AG04450 (cell line): ENCODE measurements around the gene FGB. TPM values are rescaled to one million over a fixed set of nuclear protein-coding genes. Genes with fewer than 3 reads are reported as not detected.

ENCODE experiments used
- CTCF ChIA-PET: fragments of 300-600, 350-600 bp; formaldehyde crosslinking; extraction: SDS; loops from one replicate; lab custom pipeline; 2022; ENCODE audit warnings: antibody characterized with exemption, inconsistent platforms; lab: Charles Lee
- POLR2A ChIA-PET: fragments of 350-600 bp; formaldehyde crosslinking; extraction: SDS; loops from one replicate; lab custom pipeline; 2021; ENCODE audit warnings: antibody characterized with exemption, inconsistent platforms; lab: Yijun Ruan, JAX
- DNase-seq: peaks from one replicate; pipeline ENCODE4 v3.0.0-alpha.2; 2011; ENCODE audit warnings: low read depth, low spot score
- H3K27ac ChIP-seq: one replicate; pipeline ENCODE4 v1.5.1; 2012; ENCODE audit warnings: low read depth, low read length, control low read depth
- H3K27me3 ChIP-seq: one replicate; pipeline ENCODE4 v1.6.0; 2012; ENCODE audit warnings: low read length; ENCODE audit not compliant: control insufficient read depth, insufficient read depth
- H3K4me3 ChIP-seq: 2 replicates; pipeline ENCODE4 v1.5.1; 2011; ENCODE audit warnings: mild to moderate bottlenecking, low read depth, low read length, control low read depth
- H3K9me3 ChIP-seq: 2 replicates; pipeline ENCODE4 v1.5.1; 2012; ENCODE audit warnings: low read length; ENCODE audit not compliant: control insufficient read depth, insufficient read depth
- CTCF ChIP-seq: IDR thresholded peaks from 2 replicates; pipeline ENCODE4 v1.5.1; 2011; ENCODE audit warnings: low read depth, low read length, control low read depth, inconsistent platforms
- polyA plus RNA-seq: library from polyadenylated mRNA; depleted of rRNA; stranded (reverse); fragments of >200 nt; gene quantifications from 2 replicates; pipeline ENCODE4 v1.2.3, GENCODE V29; 2011

The FGB gene
- polyA plus RNA-seq, 1 experiment: 0.17 TPM

- ChIA-PET POLR2A (interaction anchor here (0.8 kb wide), 1 partner anchor 60 kb away, joined by 3 read pairs; no protein-coding TSS in a partner anchor), CTCF (interaction anchor here (0.6 to 5.8 kb wide), 41 partner anchors 10 to 814 kb away, joined by 3 to 183 read pairs (median 4); partner anchors contain the start of genes FGA, FGG and PLRG1)
- DNase-seq: no peak
- Histone ChIP-seq H3K27me3 (no peaks in the 10 kb centered on the region), H3K27ac (no peak overlapping the region), H3K9me3 (no peaks in the 10 kb centered on the region), H3K4me3 (no peak overlapping the region)
- no peak for TF ChIP-seq CTCF
These were observed 3.7 kb upstream of the FGB start for GRCh38 chr4:154559141-154559493.

GRCh38 chr4:154559494-154560418, 3.1 kb upstream of the FGB start:
- TF ChIP-seq CTCF: peak; percentile 64
- Histone ChIP-seq H3K4me3 (no peak overlapping the region), H3K27me3 (no peaks in the 10 kb centered on the region), H3K27ac (no peak overlapping the region), H3K9me3 (no peaks in the 10 kb centered on the region)
- ChIA-PET CTCF (interaction anchor here (0.5 to 5.8 kb wide), 40 partner anchors 9 to 813 kb away, joined by 3 to 183 read pairs (median 4); partner anchors contain the start of genes FGG and PLRG1), POLR2A (interaction anchor here (0.8 kb wide), 1 partner anchor 59 kb away, joined by 3 read pairs; no protein-coding TSS in a partner anchor)
- no peak for DNase-seq

- ChIA-PET POLR2A (no interaction called here), CTCF (interaction anchor here (0.6 to 5.8 kb wide), 4 partner anchors 11 to 61 kb away, joined by 3 to 183 read pairs (median 36); partner anchors contain the start of gene PLRG1)
- Histone ChIP-seq H3K9me3 (no peaks in the 10 kb centered on the region), H3K27me3 (no peaks in the 10 kb centered on the region), H3K4me3 (no peak overlapping the region), H3K27ac (no peak overlapping the region)
- no peak for DNase-seq
- TF ChIP-seq CTCF: no peak
These were observed 2.4 kb upstream of the FGB start for GRCh38 chr4:154560419-154560801.

- Histone ChIP-seq H3K27ac (no peak overlapping the region), H3K27me3 (no peaks in the 10 kb centered on the region), H3K9me3 (no peaks in the 10 kb centered on the region), H3K4me3 (no peak overlapping the region)
- TF ChIP-seq CTCF: no peak
- ChIA-PET POLR2A (no interaction called here), CTCF (interaction anchor here (0.6 to 5.8 kb wide), 3 partner anchors 10 to 61 kb away, joined by 3 to 183 read pairs (median 57); partner anchors contain the start of gene PLRG1)
- no peak for DNase-seq
These were observed 2.0 kb upstream of the FGB start for GRCh38 chr4:154560824-154561231.

- no peak for DNase-seq
- no peak overlapping the region for H3K27ac ChIP-seq
- no peak for TF ChIP-seq CTCF
- ChIA-PET POLR2A (no interaction called here), CTCF (interaction anchor here (1.1 to 2.0 kb wide), 2 partner anchors 54 to 58 kb away, joined by 3 to 8 read pairs; no protein-coding TSS in a partner anchor)
- no peak overlapping the region for H3K4me3 ChIP-seq
- no peaks in the 10 kb centered on the region for H3K9me3 ChIP-seq
- no peaks in the 10 kb centered on the region for H3K27me3 ChIP-seq
These were observed 1.5 kb downstream of the FGB start for GRCh38 chr4:154564311-154564710.
